GM19099 (cell line): ENCODE measurements around the gene WDR45B.

Experiments
- POLR2A ChIP-seq: IDR thresholded peaks from 3 replicates; pipeline ENCODE4 v1.6.1; 2011; ENCODE audit warnings: low read depth; ENCODE audit not compliant: insufficient read length; ENCODE audit errors: extremely low read depth

The WDR45B gene

GRCh38 chr17:82653651-82654528 is 5.6 kb upstream of the WDR45B start:
- TF ChIP-seq POLR2A: no peak

GRCh38 chr17:82650723-82651122 is 2.5 kb upstream of the WDR45B start:
- TF ChIP-seq POLR2A: no peak

DNA sequence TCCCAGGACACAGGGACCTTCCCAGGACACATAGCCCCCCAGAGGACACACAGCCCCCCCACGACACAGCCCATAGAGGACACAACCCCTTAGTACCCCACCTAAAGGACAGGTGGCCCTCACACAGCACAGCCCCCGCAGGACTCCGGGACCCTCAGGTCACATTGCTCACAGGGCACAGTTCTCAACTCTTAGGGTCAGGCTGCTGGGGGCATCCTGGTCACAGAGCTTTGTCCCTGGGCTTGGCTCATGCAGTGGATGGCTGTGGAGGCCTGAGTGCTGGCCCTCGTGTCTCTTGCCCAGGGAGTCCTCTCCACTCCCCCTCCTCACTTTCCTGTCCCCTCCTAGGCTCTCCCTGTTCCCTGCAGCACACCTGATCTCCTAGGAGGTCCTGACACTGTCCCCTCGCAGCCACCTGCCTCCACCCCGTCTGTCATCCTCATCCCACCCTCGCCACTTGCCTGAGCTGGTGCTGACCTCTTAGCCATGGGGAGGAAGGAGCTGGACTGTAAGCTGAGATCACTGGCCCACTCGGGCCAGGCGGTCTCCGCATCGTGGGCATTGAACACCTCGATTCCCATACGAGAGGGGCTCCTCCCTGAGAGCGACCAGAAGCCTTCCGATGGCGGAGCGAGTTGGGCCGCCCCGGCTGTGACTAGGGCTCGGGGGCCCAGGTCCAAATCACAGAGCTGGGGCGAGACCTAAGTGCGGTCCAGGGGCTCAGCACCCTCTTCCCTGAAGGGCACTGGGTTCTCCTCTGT is 1.4 kb upstream of the WDR45B start:
- no peak for TF ChIP-seq POLR2A

DNA sequence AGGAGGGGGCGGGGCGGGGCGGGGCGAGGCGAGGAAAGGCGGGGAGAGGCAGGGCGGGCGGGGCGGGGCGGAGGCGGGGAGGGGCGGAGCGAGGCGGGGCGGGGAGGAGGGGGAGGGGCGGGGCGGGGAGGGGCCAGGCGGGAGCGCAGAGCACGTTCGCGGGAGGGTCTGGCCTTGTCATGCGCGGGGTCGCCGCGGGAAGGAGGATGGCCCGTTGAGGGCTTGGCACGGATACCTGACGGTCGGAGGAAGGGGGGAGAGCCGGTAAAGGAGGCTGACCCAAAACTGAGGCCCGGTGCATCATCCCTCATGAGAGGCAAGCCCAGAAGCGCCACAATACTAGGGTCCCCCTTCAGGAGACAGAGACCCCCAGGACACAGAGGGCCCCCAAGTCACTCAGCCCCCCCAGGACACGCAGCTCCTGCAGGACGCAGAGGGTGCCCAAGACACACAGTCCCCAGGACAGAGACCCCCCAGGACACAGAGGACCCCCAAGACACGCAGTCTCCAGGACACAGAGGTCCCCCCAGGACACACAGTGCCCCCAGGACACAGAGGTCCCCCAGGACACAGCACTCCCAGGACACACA is 593 bp upstream of the WDR45B start:
- TF ChIP-seq POLR2A: no peak

GRCh38 chr17:82647593-82648164 is 565 bp downstream of the WDR45B start:
- TF ChIP-seq POLR2A: no peak

GRCh38 chr17:82645516-82645915 is 2.7 kb downstream of the WDR45B start:
- TF ChIP-seq POLR2A: no peak

DNA sequence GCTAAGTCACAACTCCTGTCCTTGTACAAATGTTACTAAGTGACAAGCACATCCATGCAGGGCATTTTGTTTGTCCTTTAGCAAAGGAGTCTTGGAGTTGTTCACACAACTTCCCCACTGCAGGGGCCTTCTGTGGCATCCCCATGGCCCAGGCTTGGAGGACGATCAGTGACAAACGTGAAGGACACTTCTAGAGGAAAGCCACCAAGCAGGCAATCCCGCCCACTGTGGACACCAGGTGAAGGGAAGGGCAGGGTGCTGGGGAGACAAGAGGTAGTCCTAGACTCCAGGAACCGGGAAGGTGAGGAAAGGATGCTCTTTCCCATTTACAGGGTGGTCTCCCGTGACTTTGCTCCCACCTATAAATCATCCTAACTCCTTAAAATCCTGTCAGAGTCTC is 4.1 kb downstream of the WDR45B start:
- TF ChIP-seq POLR2A: no peak

DNA sequence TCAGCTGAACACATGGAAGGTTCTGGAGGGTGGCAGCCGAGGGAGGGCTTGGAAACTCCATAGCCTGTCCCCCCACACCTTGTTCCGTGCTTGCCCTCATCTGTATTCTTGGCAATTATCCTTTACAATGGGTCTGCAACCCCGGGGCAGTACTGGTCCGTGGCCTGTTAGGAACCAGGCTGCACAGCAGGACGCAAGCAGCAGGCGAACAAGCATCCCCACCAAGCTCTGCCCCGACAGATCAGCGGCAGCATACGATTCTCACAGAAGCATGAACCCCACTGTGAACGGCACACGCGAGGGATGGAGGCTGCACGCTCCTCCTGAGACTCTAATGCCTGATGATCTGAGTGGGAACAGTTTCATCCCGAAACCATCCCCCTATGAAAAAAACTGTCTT is 6.2 kb downstream of the WDR45B start:
- TF ChIP-seq POLR2A: no peak

DNA sequence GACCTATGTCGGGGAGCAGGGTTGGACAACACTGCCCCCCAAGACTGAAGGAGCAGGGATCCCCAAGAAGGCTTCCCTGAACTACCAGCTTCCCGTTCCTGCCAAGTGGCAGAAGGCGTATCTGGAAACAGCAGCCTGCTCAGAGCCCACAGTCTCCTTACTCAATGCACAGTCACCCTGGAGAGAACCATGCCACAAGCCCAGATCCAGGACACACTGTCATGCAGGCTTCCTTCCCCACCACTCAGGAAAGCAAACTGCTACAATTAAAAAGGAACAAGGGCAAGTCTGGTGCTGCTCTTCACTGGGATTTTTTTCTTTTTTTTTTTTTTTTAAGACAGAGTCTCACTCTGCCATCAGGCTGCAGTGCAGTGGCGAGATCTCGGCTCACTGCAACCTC is 8.2 kb downstream of the WDR45B start:
- TF ChIP-seq POLR2A: no peak

GRCh38 chr17:82639628-82640027 is 8.6 kb downstream of the WDR45B start:
- no peak for TF ChIP-seq POLR2A

DNA sequence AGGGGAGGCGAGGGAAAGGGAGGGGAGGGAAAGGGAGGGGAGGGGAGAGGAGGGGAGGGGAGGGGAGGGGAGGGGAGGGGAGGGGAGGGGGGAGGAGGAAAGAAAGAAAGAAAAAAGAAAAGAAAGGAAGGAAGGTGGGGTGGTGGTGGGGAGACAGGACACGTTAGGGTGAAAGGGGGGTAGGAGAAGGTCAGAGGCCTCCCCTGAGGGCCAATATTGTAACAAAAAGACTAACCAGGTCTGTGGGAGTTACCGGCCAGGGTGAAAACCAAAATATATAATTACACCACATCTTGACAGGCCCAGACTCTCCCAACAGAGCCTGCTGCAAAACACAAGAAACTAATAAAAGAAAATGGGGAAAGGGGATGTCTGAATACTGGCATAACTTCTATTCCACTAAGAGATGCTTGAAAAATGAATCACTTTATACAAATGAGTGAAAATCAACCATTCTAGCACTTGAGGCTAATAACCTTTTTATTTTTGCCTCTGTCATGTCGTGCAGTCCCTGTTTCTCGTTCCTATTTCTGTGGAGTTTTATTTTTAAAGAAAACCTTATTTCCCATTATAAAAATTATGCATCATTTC is 10.0 kb downstream of the WDR45B start:
- TF ChIP-seq POLR2A: no peak

GRCh38 chr17:82636626-82637598 is 11.3 kb downstream of the WDR45B start:
- TF ChIP-seq POLR2A: no peak

DNA sequence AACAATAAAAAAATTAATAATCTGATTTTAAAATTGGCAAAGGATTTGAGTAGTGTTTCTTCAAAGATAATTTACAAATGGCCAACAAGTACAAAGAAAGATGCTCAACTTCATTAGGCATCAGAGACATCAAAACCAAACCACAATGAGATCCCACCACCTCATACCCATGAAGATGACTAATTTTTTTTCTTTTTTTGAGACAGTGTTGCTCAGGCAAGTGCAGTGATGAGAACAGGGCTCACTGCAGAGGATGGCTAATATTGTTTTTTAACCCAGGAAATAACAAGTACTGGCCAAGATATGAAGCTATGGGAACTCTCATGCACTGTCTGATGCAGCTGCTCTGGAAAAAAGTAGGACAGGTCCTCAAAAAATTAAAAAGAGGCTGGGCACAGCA is 14.9 kb downstream of the WDR45B start:
- TF ChIP-seq POLR2A: no peak

DNA sequence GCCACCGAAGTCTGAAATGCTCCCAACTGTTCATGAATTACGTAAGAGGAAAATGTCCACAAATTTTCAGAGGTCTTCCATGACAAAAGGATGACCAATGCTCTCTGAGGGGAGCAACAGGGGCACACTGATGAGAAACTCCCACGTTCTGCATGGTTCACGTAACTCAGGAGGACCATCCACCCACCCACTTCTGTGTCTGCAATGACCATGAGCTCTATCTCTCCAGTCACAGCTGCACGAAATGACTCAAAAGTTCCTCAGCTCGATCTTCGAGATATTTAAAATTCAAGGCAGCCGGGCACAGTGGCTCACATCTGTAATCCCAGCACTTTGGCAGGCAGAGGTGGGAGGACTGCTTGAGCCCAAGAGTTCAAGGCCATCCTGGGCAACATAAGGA is 15.8 kb downstream of the WDR45B start:
- no peak for TF ChIP-seq POLR2A
